IMR-90 (cell line): ENCODE results near the gene CD19. TPM values are rescaled to one million over a fixed set of nuclear protein-coding genes. Genes with fewer than 3 reads are reported as not detected.

ENCODE experiments used
- ATAC-seq: fragments of 200-7000 bp; cut with Tn5 transposase; 2 replicates; pipeline ENCODE4 v1.9.1; 2020; ENCODE audit warnings: low read depth, mild to moderate bottlenecking, moderate library complexity
- BruUV-seq: library from RNA; stranded (reverse); fragments of 400-500 nt; replicated peaks from 2 replicates; lab custom pipeline; 2021; lab: Mats Ljungman, UMichigan
- CTCF ChIA-PET: fragments of 300-600 bp; formaldehyde crosslinking; extraction: SDS; loops from one replicate; lab custom pipeline; 2021; ENCODE audit warnings: antibody characterized with exemption; lab: Yijun Ruan, JAX
- POLR2A ChIA-PET: fragments of 300-600 bp; sonication (Branson Sonifier 250); formaldehyde crosslinking; loops from one replicate; lab custom pipeline; 2022; ENCODE audit warnings: antibody characterized with exemption; ENCODE audit not compliant: unreplicated experiment; lab: Charles Lee
- DNase-seq: peaks from one replicate; pipeline ENCODE4 v3.0.0; 2013
- H2AFZ ChIP-seq: replicated peaks from 2 replicates; pipeline ENCODE3; 2013; ENCODE audit warnings: low read length, mild to moderate bottlenecking; ENCODE audit not compliant: poor library complexity
- H2AK5ac ChIP-seq: 2 replicates; pipeline ENCODE4 v1.6.1; 2013; ENCODE audit warnings: low read depth, low read length, inconsistent platforms
- H2AK9ac ChIP-seq: replicated peaks from 2 replicates; pipeline ENCODE3; 2013; ENCODE audit warnings: mild to moderate bottlenecking, low read depth, low read length, moderate library complexity; ENCODE audit not compliant: poor library complexity
- H2BK120ac ChIP-seq: 2 replicates; pipeline ENCODE4 v1.6.1; 2013; ENCODE audit warnings: low read depth, low read length, inconsistent platforms
- H2BK15ac ChIP-seq: 3 replicates; pipeline ENCODE4 v1.6.1; 2013; ENCODE audit warnings: low read depth, low read length, inconsistent platforms
- H2BK20ac ChIP-seq: 2 replicates; pipeline ENCODE4 v1.6.1; 2013; ENCODE audit warnings: low read depth, mild to moderate bottlenecking, inconsistent platforms, low read length, moderate library complexity
- H2BK5ac ChIP-seq: 2 replicates; pipeline ENCODE4 v1.6.1; 2013; ENCODE audit warnings: mild to moderate bottlenecking, low read depth, low read length, inconsistent platforms; ENCODE audit not compliant: poor library complexity, severe bottlenecking
- H3K14ac ChIP-seq: replicated peaks from 2 replicates; pipeline ENCODE4 v1.6.1; 2013; ENCODE audit warnings: low read depth, low read length, inconsistent platforms
- H3K18ac ChIP-seq: 2 replicates; pipeline ENCODE4 v1.6.1; 2013; ENCODE audit warnings: low read depth, low read length, control low read depth
- H3K23ac ChIP-seq: 2 replicates; pipeline ENCODE4 v1.6.1; 2013; ENCODE audit warnings: low read depth, low read length, inconsistent platforms
- H3K27ac ChIP-seq: 2 replicates; pipeline ENCODE4 v1.5.1; 2013; ENCODE audit warnings: mild to moderate bottlenecking, control low read depth, low read length; ENCODE audit not compliant: insufficient read depth
- H3K27me3 ChIP-seq: 2 replicates; pipeline ENCODE4 v1.6.1; 2013; ENCODE audit warnings: low read length; ENCODE audit not compliant: control insufficient read depth, insufficient read depth
- H3K36me3 ChIP-seq: 2 replicates; pipeline ENCODE4 v1.6.1; 2013; ENCODE audit warnings: low read length, mixed read lengths; ENCODE audit not compliant: control insufficient read depth, insufficient read depth
- H3K4ac ChIP-seq: 2 replicates; pipeline ENCODE4 v1.6.1; 2013; ENCODE audit warnings: low read depth, low read length, inconsistent platforms
- H3K4me1 ChIP-seq: 2 replicates; pipeline ENCODE4 v1.6.1; 2013; ENCODE audit warnings: low read length, mixed read lengths; ENCODE audit not compliant: control insufficient read depth, insufficient read depth
- H3K4me2 ChIP-seq: 2 replicates; pipeline ENCODE4 v1.6.1; 2013; ENCODE audit warnings: low read depth, mild to moderate bottlenecking, control low read depth, low read length, moderate library complexity
- H3K4me3 ChIP-seq: 2 replicates; pipeline ENCODE4 v1.5.1; 2013; ENCODE audit warnings: low read depth, mild to moderate bottlenecking, control low read depth, low read length, moderate library complexity; ENCODE audit not compliant: insufficient read depth
- H3K56ac ChIP-seq: 2 replicates; pipeline ENCODE4 v1.6.1; 2013; ENCODE audit warnings: low read length, inconsistent platforms; ENCODE audit not compliant: insufficient read depth; ENCODE audit errors: extremely low read depth
- H3K79me1 ChIP-seq, 2 experiments: 2 replicates each; pipeline ENCODE4 v1.6.1; 2013; ENCODE audit warnings: low read length in 2 of 2, inconsistent platforms in 1 of 2, low read depth in 1 of 2
- H3K9ac ChIP-seq: 2 replicates; pipeline ENCODE4 v1.6.1; 2013; ENCODE audit warnings: low read depth, low read length, control low read depth
- H3K9me1 ChIP-seq: 2 replicates; pipeline ENCODE4 v1.6.1; 2013; ENCODE audit warnings: low read length, inconsistent platforms; ENCODE audit not compliant: insufficient read depth
- H3K9me3 ChIP-seq: 2 replicates; pipeline ENCODE4 v1.6.1; 2013; ENCODE audit warnings: low read length; ENCODE audit not compliant: control insufficient read depth, insufficient read depth
- H4K20me1 ChIP-seq: 2 replicates; pipeline ENCODE4 v1.6.1; 2013; ENCODE audit warnings: low read length, inconsistent platforms; ENCODE audit not compliant: insufficient read depth
- H4K5ac ChIP-seq: 2 replicates; pipeline ENCODE4 v1.6.1; 2013; ENCODE audit warnings: mild to moderate bottlenecking, low read depth, low read length, control low read depth
- H4K8ac ChIP-seq, 2 experiments: 2 replicates each; pipeline ENCODE4 v1.6.1; 2013; ENCODE audit warnings: low read depth in 2 of 2, low read length in 2 of 2, control low read depth in 1 of 2, inconsistent platforms in 1 of 2
- H4K91ac ChIP-seq: 2 replicates; pipeline ENCODE4 v1.6.1; 2013; ENCODE audit warnings: low read depth, low read length, inconsistent platforms; ENCODE audit not compliant: insufficient read depth
- BHLHE40 ChIP-seq: fragments of 150-350 bp; IDR thresholded peaks from 2 replicates; pipeline ENCODE4 v1.6.1; 2016; ENCODE audit warnings: mild to moderate bottlenecking, low read depth, low read length
- CEBPB ChIP-seq: IDR thresholded peaks from 2 replicates; pipeline ENCODE4 v1.6.1; 2012; ENCODE audit warnings: low read depth, low read length, improper control_type of control experiment
- CHD1 ChIP-seq: IDR thresholded peaks from 2 replicates; pipeline ENCODE4 v1.6.1; 2012; ENCODE audit warnings: low read depth, low read length, improper control_type of control experiment
- CTCF ChIP-seq: conservative IDR thresholded peaks from 2 replicates; pipeline ENCODE4 v1.5.1; 2012; ENCODE audit warnings: mild to moderate bottlenecking, low read depth, low read length, improper control_type of control experiment
- FOS ChIP-seq: fragments of 150-350 bp; IDR thresholded peaks from 2 replicates; pipeline ENCODE4 v1.6.1; 2016; ENCODE audit warnings: low read depth, low read length
- POLR2A ChIP-seq: IDR thresholded peaks from 2 replicates; pipeline ENCODE4 v1.6.1; 2012; ENCODE audit warnings: mild to moderate bottlenecking, low read depth, low read length
- RAD21 ChIP-seq: IDR thresholded peaks from 2 replicates; pipeline ENCODE4 v1.6.1; 2012; ENCODE audit warnings: low read length, improper control_type of control experiment
- RCOR1 ChIP-seq: IDR thresholded peaks from 2 replicates; pipeline ENCODE4 v1.6.1; 2012; ENCODE audit warnings: mild to moderate bottlenecking, low read length, improper control_type of control experiment; ENCODE audit not compliant: insufficient replicate concordance
- USF2 ChIP-seq: fragments of 150-350 bp; IDR thresholded peaks from 2 replicates; pipeline ENCODE4 v1.6.1; 2017; ENCODE audit warnings: mild to moderate bottlenecking, antibody characterized with exemption, low read length, low read depth
- WGBS, 2 experiments: methylation state at CpG; one replicate each; pipeline versions ENCODE4 v1.1.5 to v1.1.7; 2013; ENCODE audit warnings: missing lambda C conversion rate in 2 of 2; ENCODE audit not compliant: insufficient read length in 1 of 2; ENCODE audit errors: extremely low coverage in 2 of 2; 5-methylcytosine and 5-hydroxymethylcytosine counted together
- dilution Hi-C: fragments of 300-500 bp; cut with HindIII; formaldehyde crosslinking; loops from one replicate; pipeline ENCODE4 v1.14.3; 2018; ENCODE audit warnings: low sequenced_read_pairs; ENCODE audit not compliant: unreplicated experiment
- in situ Hi-C: fragments of 300-500 bp; cut with MboI; formaldehyde crosslinking; loops from 3 replicates; pipeline ENCODE4 v1.14.3; 2019; ENCODE audit warnings: low sequenced_read_pairs, inconsistent platforms, mixed read lengths
- intact Hi-C: fragments of 100-400 bp; cut with micrococcal nuclease; formaldehyde crosslinking; loops from 2 replicates; pipeline ENCODE4 v1.10.0; 2022
- polyA plus RNA-seq, 3 experiments: library from polyadenylated mRNA; depleted of rRNA; stranded (reverse); fragments of >200 nt; gene quantifications; 2 replicates each; pipeline ENCODE4 v1.2.3, GENCODE V29; 2012; ENCODE audit warnings: low replicate concordance in 1 of 3
- total RNA-seq: library from RNA; depleted of rRNA; stranded (reverse); fragments of >200 nt; gene quantifications from 2 replicates; pipeline ENCODE4 v1.2.3, GENCODE V29; 2012
- TF ChIP-seq, protein P1 (sequence below): fragments of 150-350 bp; IDR thresholded peaks from 2 replicates; pipeline ENCODE4 v1.6.1; 2016; ENCODE audit warnings: low read depth, mild to moderate bottlenecking, low read length, moderate library complexity, borderline replicate concordance

The CD19 gene
- total and polyA plus RNA-seq, 2 of the 4 experiments (the other 2 are of a cell fraction), result not detected

DNA sequence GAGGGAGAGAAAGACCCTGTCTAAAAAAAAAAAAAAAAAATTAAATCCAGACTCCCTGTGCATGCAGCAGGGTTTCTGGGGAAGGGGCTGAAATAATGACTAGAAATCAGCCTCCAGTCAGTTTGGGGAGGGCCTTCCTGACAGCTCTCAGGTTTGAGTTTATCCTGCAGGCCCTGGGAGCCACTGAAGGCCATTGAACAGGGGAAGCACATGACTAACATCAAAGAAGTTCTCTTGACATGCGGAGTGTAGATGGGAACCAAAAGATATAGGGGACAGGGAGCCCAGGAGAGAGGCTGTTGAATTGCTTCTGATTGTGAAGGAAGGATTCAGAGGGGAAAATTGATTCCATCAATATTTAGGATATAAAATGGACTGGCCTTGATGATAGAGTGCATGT, 4.0 kb upstream of the CD19 start:
- WGBS, 2 experiments, result no CpG with 5 or more reads among the region's 1 CpG
- Histone ChIP-seq H4K20me1 (peaks cover 9% of the 10 kb centered on the region; the same call in 1 of the 2 replicates), H2BK20ac (no peak overlapping the region), H2BK5ac (no peak overlapping the region), H3K14ac (no peak overlapping the region), H2BK120ac (no peak overlapping the region), H3K36me3 (no peaks in the 10 kb centered on the region), H3K9ac (no peak overlapping the region), H3K9me1 (peaks cover 7% of the 10 kb centered on the region), H3K56ac (no peak overlapping the region), H3K9me3 (no peaks in the 10 kb centered on the region), H4K91ac (no peak overlapping the region), H3K4me3 (no peak overlapping the region), H2BK15ac (no peak overlapping the region), H3K27me3 (peaks cover 3% of the 10 kb centered on the region; the same call in 1 of the 2 replicates), H3K18ac (no peak overlapping the region), H2AK5ac (no peak overlapping the region), H3K79me1 (peaks cover 0 to 13% of the 10 kb centered on the region in 2 experiments; a peak in 3 of 4 replicates), H3K23ac (no peak overlapping the region), H3K4me2 (no peak overlapping the region), H2AK9ac (no peak overlapping the region), H3K4ac (no peak overlapping the region), H4K8ac (no peak overlapping the region), H3K4me1 (peaks cover 2% of the 10 kb centered on the region; the same call in 1 of the 2 replicates), H4K5ac (no peak overlapping the region), H2AFZ (no peak overlapping the region), H3K27ac (no peak overlapping the region)
- in situ Hi-C loops (no loop called here), dilution Hi-C loops (no loop called here), intact Hi-C loops (loop anchor here (5.0 kb wide), 1 partner anchor 66 kb away; the partner anchor contains the start of gene SH2B1)
- no peak for DNase-seq
- POLR2A ChIA-PET, result no interaction called here
- no TSS peak for BruUV-seq
- no peak for ATAC-seq
- TF ChIP-seq CEBPB (no peak), RAD21 (no peak), BHLHE40 (no peak), POLR2A (no peak), RCOR1 (no peak), CTCF (no peak), USF2 (no peak), FOS (no peak), CHD1 (no peak)
- TF ChIP-seq, protein P1, sequence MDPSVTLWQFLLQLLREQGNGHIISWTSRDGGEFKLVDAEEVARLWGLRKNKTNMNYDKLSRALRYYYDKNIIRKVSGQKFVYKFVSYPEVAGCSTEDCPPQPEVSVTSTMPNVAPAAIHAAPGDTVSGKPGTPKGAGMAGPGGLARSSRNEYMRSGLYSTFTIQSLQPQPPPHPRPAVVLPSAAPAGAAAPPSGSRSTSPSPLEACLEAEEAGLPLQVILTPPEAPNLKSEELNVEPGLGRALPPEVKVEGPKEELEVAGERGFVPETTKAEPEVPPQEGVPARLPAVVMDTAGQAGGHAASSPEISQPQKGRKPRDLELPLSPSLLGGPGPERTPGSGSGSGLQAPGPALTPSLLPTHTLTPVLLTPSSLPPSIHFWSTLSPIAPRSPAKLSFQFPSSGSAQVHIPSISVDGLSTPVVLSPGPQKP, result no peak
- CTCF ChIA-PET, result no interaction called here
